ENCODE results near the gene DLG3. TPM values are rescaled to one million over a fixed set of nuclear protein-coding genes. Genes with fewer than 3 reads are reported as not detected.

The DLG3 gene
- total and polyA plus RNA-seq, 2 of the 8 experiments (the other 6 are each of a cell fraction or from before 2014, with no cell fraction given) = 29.2 to 63.8 TPM

DNA sequence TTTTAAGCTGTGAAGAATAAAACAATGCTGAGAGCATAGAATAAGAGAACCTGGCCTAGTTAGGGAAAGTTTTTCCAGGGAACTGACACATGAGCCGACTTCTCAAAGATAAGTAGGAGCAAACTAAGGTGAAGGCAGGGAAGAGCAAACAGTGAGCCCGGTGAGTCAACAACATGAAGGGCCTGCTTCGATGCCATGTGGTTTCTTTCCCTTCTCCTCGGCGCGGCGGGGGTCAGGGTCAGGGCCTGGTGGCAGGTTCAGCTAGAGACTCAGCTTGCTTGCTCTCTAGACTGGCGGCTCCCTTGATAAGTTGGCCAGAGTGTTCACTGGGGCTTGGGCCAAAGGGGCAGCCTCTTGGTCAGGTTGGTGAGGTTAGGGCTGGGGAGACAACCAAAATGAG lies 81.1 kb downstream of the DLG3 start (continued):
- TF ChIP-seq, protein P1, sequence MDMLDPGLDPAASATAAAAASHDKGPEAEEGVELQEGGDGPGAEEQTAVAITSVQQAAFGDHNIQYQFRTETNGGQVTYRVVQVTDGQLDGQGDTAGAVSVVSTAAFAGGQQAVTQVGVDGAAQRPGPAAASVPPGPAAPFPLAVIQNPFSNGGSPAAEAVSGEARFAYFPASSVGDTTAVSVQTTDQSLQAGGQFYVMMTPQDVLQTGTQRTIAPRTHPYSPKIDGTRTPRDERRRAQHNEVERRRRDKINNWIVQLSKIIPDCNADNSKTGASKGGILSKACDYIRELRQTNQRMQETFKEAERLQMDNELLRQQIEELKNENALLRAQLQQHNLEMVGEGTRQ (IDR thresholded peaks at IDR 0.05; ENCODE audit: low read length) = no peak
- no peak for TF ChIP-seq SAP30 (IDR thresholded peaks at IDR 0.05; ENCODE audit: insufficient read depth, insufficient replicate concordance, low read length)
- no peak for TF ChIP-seq BACH1 (IDR thresholded peaks at IDR 0.05; ENCODE audit: low read length)
- no peak for TF ChIP-seq CBX8 (IDR thresholded peaks at IDR 0.05; ENCODE audit: borderline replicate concordance, low read depth, low read length)
